Measurements from ENCODE around the gene MIDN. TPM values are rescaled to one million over a fixed set of nuclear protein-coding genes. Genes with fewer than 3 reads are reported as not detected.

MIDN gene
- total and polyA plus RNA-seq, 3 donors from 2014 or later = 30.3 to 42.4 (median 38.2) TPM

GRCh38 chr19:1290196-1290702 is 41.9 kb downstream of the MIDN start:
- intact Hi-C loops (cut with DNase I; ENCODE audit: low total_unique reads) = no loop called here
- 87 to 100% methylated on average over 1 to 24 of the region's 24 CpGs for WGBS, 2 donors

GRCh38 chr19:1290703-1291651 is 42.6 kb downstream of the MIDN start:
- WGBS, 2 donors = 76 to 81% methylated on average over 26 to 40 of the region's 40 CpGs
- DNase-seq = no peak

More at GRCh38 chr19:1290196-1290702, 41.9 kb downstream of the MIDN start:
- Histone ChIP-seq H3K4me1 (peaks cover 6% of the 10 kb centered on the region), H3K36me3 (ENCODE audit: low read depth, missing control alignments) (no peaks in the 10 kb centered on the region), H3K27ac (no peak overlapping the region), H3K9me3 (no peaks in the 10 kb centered on the region), H3K4me3 (no peak overlapping the region), H3K27me3 (no peaks in the 10 kb centered on the region)
- DNase-seq = no peak
- TF ChIP-seq POLR2A (IDR thresholded peaks at IDR 0.05) = no peak
- no peak for TF ChIP-seq CTCF (IDR thresholded peaks at IDR 0.05)

GRCh38 chr19:1291761-1292418 is 43.5 kb downstream of the MIDN start:
- H3K4me1 ChIP-seq = peaks cover 9% of the 10 kb centered on the region

More at GRCh38 chr19:1290703-1291651, 42.6 kb downstream of the MIDN start:
- H3K4me3 ChIP-seq = no peak overlapping the region
- H3K9me3 ChIP-seq = no peaks in the 10 kb centered on the region
- H3K36me3 ChIP-seq (ENCODE audit: low read depth, missing control alignments) = no peaks in the 10 kb centered on the region
- TF ChIP-seq POLR2A (IDR thresholded peaks at IDR 0.05) (no peak), CTCF (IDR thresholded peaks at IDR 0.05) (no peak)
- H3K27ac ChIP-seq = no peak overlapping the region
- peaks cover 9% of the 10 kb centered on the region for H3K4me1 ChIP-seq
- intact Hi-C loops (cut with DNase I; ENCODE audit: low total_unique reads) = no loop called here
- H3K27me3 ChIP-seq = no peaks in the 10 kb centered on the region

More at GRCh38 chr19:1291761-1292418, 43.5 kb downstream of the MIDN start:
- Histone ChIP-seq H3K4me3 (no peak overlapping the region), H3K27ac (no peak overlapping the region), H3K9me3 (no peaks in the 10 kb centered on the region), H3K27me3 (no peaks in the 10 kb centered on the region), H3K36me3 (ENCODE audit: low read depth, missing control alignments) (no peaks in the 10 kb centered on the region)
- 71 to 81% methylated on average over 15 to 25 of the region's 25 CpGs for WGBS, 2 donors
- no peak for TF ChIP-seq POLR2A (IDR thresholded peaks at IDR 0.05)
- TF ChIP-seq CTCF (IDR thresholded peaks at IDR 0.05) = no peak
- DNase-seq = no peak
- intact Hi-C loops (cut with DNase I; ENCODE audit: low total_unique reads) = no loop called here
